OCI-LY7 (cell line): ENCODE data around the gene KIF5A.

ENCODE experiments used
- EZH2phosphoT487 ChIP-seq: fragments of 200-600 bp; sonication (generic); IDR thresholded peaks from 2 replicates; pipeline ENCODE4 v1.6.1; 2018; ENCODE audit warnings: low read depth, borderline replicate concordance, mild to moderate bottlenecking, mixed run types, antibody characterized with exemption, low read length, moderate library complexity, mixed read lengths
- TF ChIP-seq, protein P1 (sequence below): fragments of 200-600 bp; sonication (generic); conservative IDR thresholded peaks from 2 replicates; pipeline ENCODE4 v1.5.1; 2014; ENCODE audit warnings: mild to moderate bottlenecking, antibody characterized with exemption, low read length, moderate library complexity, mixed read lengths

- TF ChIP-seq, protein P1, sequence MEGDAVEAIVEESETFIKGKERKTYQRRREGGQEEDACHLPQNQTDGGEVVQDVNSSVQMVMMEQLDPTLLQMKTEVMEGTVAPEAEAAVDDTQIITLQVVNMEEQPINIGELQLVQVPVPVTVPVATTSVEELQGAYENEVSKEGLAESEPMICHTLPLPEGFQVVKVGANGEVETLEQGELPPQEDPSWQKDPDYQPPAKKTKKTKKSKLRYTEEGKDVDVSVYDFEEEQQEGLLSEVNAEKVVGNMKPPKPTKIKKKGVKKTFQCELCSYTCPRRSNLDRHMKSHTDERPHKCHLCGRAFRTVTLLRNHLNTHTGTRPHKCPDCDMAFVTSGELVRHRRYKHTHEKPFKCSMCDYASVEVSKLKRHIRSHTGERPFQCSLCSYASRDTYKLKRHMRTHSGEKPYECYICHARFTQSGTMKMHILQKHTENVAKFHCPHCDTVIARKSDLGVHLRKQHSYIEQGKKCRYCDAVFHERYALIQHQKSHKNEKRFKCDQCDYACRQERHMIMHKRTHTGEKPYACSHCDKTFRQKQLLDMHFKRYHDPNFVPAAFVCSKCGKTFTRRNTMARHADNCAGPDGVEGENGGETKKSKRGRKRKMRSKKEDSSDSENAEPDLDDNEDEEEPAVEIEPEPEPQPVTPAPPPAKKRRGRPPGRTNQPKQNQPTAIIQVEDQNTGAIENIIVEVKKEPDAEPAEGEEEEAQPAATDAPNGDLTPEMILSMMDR, result no peak
- TF ChIP-seq EZH2phosphoT487, result no peak
Observed at GRCh38 chr12:57614178-57614947, 64.5 kb downstream of the KIF5A start.
